Stimulated activated CD8-positive, alpha-beta memory T cell treated with anti-CD3 and anti-CD28 coated beads, Interleukin-4, amount 100 ng/mL, for 48 hours (primary cell): Measurements from ENCODE around the gene PYGM.
"Not testable (repeated sequence)": the region's sequence is repeated elsewhere in the genome, so short reads cannot be mapped to it uniquely, and the experiment has no call there.

Experiments
- DNase-seq: peaks from one replicate; pipeline ENCODE4 v3.0.0-alpha.2; 2020

Gene PYGM

GRCh38 chr11:64714666-64715065 is 45.1 kb downstream of the PYGM start:
- no peak for DNase-seq

GRCh38 chr11:64713781-64714363 is 45.9 kb downstream of the PYGM start:
- DNase-seq: no peak

- no peak for DNase-seq
These were observed 46.6 kb downstream of the PYGM start for GRCh38 chr11:64713016-64713707.

GRCh38 chr11:64712430-64713015 is 47.3 kb downstream of the PYGM start:
- DNase-seq: no peak

GRCh38 chr11:64711956-64712362 is 47.8 kb downstream of the PYGM start:
- no peak for DNase-seq

- no peak for DNase-seq
These were observed 48.4 kb downstream of the PYGM start for GRCh38 chr11:64711138-64711955.

- no peak for DNase-seq
These were observed 49.2 kb downstream of the PYGM start for GRCh38 chr11:64710418-64711137.

- DNase-seq: no peak
These were observed 54.3 kb downstream of the PYGM start for GRCh38 chr11:64705501-64705900.

- no peak for DNase-seq
These were observed 56.7 kb downstream of the PYGM start for GRCh38 chr11:64703048-64703447.

- DNase-seq: not testable (repeated sequence)
These were observed 57.8 kb downstream of the PYGM start for GRCh38 chr11:64701956-64702355.

- no peak for DNase-seq
These were observed 61.3 kb downstream of the PYGM start for GRCh38 chr11:64698427-64698826.

- DNase-seq: no peak
These were observed 62.0 kb downstream of the PYGM start for GRCh38 chr11:64697663-64698375.
